GM19240 (cell line): ENCODE results near the gene HIF1A.

Experiments
- DNase-seq: peaks from one replicate; pipeline ENCODE4 v3.0.0; 2011; ENCODE audit warnings: low spot score; ENCODE audit not compliant: insufficient read length

HIF1A gene

DNA sequence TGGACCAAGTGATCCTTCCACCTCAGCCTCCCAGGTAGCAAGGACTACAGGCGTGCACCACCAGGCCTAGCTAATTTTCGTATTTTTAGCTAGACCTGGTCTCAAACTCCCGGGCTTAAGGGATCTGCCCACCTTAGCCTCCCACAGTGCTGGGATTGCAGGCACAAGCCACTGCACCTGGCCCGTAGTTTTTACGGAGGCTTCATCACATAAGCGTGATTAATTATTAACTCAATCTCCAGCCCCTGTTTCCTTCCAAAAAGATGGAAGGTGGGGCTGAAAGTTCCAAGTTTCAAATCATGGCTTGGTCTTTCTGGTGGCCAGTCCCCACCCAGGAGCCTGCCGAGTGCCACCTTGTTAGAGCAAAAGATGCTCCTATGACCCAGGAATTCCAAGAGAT, 22.5 kb upstream of the HIF1A start:
- no peak for DNase-seq

DNA sequence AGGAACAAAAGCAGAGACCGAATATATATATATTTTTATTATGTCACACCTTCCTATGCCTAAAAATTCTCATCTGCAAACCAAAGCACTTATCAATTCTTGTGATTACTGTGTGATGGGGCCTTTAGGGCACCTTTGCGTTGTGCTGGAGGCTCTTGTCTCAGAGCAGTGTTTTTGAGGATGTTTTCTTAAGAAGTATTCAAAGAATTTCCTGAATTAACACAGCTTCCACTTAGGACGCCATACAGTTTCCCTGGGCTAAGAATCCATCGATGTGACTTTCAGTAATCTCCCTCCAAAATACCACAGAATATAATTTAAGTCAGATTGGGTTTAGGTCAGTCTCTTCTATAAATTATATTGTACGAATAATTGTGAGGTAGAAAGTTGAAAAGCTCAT, 22.0 kb upstream of the HIF1A start:
- DNase-seq = no peak

DNA sequence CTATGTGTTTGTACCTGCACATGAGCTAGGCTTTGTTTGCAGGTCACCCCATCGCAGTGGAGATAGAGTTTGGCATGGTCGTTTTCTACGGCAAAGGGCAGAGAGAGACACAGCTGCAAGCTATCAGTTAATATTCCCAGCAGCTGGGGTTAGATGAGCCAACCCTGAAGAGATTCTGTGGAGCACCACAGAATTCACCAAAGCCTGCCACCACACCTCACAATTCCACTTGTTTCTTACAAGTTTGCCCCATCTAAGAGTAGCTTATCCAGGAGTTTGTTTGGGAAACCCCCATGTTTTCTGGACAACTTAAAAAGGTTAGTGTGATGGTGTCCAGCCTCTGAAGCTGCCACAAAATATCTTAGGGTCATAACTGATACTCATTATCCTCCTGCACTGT, 20.0 kb upstream of the HIF1A start:
- no peak for DNase-seq

DNA sequence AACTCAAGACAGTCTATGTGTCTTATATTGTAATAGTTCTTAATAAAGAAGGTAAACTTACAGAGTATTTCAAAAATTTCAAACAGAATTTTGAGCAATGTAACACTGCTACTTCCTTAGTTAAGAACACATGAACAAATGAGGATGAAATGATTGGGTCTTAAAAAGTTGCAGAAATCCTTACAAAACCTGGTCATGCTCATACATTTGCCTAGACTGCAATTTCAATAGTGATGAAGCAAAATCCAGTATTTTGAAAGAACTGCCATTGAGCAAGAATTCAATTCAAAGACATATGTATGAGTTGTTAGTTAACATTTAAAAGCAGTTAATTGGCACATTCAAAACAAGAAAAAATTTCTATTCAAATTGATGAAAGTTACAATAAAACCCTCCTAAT, 17.8 kb upstream of the HIF1A start:
- DNase-seq = no peak

DNA sequence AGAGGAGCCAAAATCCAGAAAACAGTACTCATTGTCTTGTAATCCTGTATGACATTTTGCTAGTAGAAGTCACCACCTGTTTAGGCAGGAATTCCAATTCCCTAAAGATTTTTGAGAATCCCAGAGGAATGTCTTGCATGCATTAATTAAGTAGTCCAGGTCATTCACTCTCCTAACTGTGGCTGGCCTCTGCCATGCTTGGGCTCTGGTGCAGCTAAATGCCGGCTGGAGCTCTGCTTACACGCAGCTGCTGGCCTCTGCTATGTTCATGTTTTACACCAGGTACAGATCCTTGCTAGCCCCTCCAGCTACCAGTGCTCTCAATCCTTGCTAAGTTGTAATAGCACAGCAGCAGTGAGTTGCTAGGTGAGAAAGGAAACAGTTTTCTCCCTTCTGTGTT, 16.3 kb upstream of the HIF1A start:
- no peak for DNase-seq

DNA sequence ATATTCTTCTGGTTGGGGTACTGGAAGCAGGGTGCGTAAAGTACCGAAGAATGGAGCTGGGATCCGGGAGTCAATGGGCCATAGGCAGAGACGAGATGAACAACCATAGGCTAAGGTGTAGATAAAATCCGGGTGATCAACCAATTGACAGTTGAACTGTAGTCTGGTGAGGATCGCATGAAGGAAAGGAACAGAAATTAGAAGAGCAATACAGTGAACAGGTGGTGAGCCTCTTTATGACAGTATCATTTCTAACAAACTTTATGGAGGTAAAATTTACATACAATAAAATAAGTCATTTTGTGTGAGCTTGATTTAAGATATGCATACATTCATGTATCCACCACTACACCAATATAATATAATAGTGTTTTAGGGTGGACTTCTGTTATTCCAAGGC, 13.9 kb upstream of the HIF1A start:
- no peak for DNase-seq

DNA sequence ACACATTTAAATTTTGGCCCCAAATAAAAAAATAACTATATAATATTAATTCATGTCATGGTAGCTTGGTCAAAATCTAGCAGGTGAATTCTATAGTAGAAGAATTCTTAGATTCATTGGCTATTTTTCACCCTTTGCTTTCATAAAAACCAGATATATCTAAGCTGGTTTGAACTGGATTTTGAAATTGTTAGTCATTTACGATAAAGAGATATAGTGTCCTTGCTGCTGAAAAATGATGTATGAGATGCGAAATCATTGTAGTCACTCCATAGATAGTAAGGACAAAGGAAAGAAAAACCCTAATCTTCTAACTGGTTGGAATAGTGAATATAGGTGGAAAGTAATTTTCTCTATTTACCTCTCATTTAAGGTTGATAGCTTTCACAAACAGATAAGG, 12.2 kb upstream of the HIF1A start:
- DNase-seq = no peak

DNA sequence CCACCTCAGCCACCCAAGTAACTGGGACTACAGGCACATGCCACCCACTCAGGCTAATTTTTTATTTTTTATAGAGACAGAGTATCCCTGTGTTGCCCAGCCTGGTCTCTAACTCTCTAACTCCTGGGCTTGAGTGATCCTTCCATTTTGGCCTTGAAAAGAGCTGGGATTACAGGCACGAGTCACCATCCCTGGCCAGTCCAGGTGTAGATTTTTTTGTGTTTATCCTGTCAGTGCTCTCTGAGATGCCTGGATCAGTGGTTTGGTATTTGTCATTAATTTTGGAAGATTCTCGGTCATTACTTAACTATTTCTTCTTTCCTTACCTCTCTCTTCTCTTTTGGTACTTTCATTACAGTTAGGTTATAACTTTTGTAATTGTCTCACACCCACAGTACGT, 5.3 kb upstream of the HIF1A start:
- DNase-seq = no peak

DNA sequence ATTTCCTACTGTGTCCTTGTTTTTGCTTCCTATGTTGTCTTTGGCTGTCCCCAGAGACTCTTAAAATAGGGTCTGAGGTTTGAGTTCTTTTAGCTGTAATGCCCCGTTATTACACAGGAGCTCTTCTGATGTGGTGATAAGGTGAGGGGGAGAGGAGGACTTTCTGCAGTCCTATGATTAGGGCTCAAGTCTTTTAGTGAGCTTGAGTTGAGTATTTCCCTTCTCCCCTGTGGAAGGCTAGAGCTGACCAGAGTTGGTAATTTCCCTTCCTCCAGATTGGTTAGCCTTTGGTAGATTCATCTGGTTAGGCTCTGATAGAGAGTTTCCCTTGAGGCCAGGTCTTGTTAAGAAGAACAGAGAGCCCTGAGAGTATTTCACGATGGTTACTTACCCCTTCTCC, 4.3 kb upstream of the HIF1A start:
- no peak for DNase-seq

DNA sequence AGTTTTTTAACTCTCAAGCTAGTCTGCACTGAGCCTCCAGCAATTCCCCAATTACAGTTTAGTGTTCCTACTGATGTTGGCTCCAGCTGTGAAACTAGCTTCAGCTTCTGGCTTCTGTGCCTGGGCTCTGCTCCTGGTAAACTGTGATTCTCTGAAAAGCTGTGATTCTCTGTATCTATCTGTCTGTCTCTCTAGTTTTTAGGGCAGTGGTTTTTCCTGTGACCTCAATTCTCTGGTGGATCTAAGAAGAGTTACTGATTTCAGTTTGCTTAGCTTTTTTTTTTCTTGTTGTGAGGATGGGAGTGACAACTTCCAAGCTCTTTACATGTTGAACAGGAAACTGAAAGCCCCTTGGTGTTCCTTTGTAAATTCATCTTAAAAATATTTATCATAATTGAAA, 3.8 kb upstream of the HIF1A start:
- DNase-seq = no peak

DNA sequence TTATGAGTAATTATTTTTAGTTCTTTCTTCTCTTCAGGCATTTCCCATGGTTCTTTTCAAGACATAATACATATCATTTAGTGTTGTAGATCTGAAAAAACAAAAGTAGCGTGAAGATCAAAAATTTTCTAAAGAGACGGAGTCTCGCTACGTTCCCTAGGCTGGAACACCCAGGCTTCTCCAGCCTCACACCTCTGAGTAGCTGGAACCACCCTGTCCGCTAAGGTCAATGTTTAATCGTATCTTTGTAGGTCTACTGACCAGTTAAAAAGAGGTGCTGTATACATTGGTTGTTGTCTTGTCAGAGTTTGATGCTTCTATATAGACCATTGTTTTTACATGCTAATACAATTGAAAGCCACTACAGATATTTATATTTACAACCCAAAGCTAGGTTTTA, 1.3 kb upstream of the HIF1A start:
- DNase-seq = no peak

DNA sequence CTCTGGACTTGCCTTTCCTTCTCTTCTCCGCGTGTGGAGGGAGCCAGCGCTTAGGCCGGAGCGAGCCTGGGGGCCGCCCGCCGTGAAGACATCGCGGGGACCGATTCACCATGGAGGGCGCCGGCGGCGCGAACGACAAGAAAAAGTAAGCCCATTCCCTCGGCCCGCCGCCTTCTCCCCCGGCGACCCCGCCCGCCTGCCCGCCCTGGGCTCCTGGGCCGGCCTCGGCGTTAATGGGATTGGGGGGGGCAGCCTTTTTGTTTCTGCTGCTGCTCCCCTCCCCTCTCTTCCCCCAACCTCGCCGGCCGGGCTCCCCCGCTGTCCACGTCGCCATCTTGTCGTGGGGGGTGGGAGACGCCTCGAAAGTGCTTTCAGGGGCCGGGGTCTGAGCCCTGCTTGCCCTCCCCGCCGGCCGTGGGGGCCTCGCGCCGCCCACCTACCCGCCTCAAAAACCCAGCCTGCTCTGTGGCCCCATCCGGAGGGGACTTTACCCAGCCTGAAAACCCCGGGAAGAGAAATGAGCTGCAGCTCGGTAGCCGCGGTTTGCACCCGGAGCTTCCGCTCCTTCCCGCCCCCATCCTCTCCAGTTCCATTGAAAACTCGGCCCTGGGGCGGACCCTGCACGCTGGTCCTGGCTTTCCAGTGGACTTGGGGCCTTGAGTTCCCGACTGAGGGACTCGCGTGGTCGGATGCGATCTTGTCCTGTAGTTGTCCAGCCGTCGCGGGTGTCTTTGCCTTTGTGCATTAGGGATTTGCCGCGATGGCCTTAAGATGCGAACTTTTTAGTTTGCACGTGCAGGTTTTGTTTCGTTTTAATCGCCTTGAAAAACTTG, 598 bp downstream of the HIF1A start:
- DNase-seq = no peak

DNA sequence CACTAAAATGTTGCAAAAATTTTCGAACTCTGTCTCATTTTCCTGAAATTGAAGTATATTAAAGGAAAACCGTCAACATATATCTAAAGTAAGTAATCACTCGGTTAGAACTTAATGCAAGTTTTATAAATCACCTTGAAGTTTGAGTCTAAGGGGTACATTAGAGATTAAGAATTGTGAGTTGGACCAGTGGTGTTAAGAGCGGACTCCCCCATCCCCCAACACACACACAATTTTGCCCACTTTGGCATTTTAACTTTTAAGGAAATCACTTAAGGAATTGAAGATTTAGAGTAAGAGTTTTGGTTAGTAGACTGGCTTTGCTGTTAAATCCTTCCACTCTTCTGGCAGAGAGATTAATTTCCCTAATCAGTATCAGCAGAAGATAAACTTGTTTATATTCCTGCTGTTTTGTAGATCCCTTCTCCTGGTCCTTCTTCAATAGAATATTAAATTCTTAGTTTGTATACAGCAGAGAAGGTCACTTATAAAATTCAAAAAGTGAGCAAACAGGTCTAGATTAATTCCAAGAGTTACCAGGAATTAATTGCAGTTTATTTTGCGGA, 1.5 kb downstream of the HIF1A start:
- no peak for DNase-seq

DNA sequence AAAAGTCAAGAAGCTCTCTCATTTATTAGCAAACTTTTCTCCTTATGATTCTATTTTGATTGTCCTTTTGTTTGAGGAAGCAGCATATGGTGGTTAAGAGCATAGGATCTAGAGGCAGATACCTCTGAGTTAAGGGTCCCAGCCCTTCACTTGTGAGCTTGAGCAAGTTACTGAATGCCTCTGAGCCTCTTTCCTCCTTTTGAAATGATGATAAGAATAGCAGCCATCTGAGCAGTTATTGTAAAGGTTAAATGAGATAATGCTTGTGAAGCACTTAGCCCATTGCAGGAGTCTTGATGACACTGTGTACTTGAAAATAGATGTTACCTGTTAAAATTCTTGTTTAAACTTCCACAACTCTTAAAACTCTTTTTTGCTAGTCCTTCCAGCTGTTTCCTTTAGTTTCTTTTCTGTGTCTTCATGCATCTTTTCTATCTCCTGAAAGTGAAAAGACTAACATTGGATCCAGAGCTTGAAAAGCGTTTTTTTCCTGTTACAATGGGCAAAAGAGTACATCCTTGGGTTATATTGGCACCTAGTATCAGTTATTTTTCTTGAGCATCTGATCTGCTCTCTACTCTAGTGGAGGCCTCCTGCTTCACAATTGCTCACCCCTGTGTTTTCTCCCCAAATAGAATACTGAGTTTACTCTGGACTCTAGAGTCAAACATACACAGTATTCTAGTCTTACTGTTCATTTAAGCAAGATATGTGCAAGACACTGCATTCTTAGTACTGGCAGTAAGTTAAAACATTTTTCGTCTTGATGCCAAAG, 3.1 kb downstream of the HIF1A start:
- DNase-seq = no peak

DNA sequence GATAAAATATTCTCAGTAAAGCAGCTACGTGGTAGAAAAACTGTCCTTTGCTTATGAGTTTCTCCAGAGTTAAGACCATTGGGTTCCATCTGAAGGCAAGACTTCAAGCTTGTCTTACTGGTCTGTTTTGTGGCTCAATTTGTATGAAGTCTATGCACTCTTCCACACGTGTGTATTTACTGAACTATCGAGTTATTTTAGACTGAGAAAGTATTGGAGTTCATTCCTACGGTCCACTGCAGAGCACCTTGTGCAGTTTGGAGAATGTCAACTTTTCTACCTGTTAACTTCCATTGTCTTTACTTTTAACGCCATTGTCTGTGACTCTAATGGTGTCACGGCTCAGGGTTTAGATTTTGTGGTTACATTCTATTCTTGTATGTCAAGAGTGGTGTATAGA, 3.7 kb downstream of the HIF1A start:
- DNase-seq = no peak

DNA sequence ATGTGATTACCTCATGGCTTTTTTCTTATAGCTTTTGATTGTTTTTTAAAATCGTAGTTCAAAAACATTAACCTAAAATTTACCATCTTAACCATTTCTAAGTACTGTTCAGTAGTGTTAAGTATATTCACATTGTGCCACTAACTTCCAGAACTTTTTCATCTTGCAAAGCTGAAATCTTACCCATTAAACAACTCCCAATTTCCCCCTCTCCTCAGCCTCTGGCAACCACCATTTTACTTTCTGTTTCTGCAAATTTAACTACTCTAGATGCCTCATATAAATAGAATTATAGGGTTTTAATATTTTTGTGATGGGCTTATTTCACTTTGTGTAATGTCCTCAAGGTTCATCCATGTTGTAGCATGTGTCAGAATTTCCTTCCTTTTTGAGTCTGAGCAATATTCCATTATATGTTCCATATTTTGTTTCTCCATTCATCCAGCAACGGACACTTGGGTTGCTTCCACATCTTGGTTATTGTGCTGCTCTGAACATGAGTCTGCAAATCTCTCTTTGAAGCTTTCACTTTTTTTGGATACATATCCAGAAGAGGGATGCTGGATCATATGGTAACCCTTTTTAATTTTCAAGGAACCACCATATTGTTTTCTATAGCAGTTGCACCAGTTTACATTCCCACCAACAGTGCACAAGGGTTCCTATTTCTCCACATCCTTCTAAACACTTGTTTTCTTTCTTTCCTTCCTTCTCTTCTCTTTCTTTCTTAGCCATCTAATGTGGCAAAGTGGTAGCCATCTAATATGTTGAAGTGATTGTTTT, 5.0 kb downstream of the HIF1A start:
- DNase-seq = no peak

DNA sequence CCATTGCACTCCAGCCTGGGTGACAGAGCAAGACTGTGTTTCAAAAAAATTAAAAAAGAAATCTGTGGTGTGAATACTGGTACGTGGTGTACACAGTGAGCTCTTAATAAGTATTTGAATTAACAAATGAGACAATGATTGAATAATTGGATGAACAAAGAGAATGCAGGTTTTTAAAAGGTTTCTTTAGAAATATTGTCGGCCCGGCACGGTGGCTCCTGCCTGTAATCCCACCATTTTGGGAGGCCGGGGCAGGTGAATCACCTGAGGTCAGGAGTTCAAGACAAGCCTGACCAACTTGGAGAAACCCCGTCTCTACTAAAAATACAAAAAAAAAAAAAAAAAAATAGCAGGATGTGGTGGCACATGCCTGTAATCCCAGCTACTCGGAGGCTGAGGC, 6.6 kb downstream of the HIF1A start:
- no peak for DNase-seq

DNA sequence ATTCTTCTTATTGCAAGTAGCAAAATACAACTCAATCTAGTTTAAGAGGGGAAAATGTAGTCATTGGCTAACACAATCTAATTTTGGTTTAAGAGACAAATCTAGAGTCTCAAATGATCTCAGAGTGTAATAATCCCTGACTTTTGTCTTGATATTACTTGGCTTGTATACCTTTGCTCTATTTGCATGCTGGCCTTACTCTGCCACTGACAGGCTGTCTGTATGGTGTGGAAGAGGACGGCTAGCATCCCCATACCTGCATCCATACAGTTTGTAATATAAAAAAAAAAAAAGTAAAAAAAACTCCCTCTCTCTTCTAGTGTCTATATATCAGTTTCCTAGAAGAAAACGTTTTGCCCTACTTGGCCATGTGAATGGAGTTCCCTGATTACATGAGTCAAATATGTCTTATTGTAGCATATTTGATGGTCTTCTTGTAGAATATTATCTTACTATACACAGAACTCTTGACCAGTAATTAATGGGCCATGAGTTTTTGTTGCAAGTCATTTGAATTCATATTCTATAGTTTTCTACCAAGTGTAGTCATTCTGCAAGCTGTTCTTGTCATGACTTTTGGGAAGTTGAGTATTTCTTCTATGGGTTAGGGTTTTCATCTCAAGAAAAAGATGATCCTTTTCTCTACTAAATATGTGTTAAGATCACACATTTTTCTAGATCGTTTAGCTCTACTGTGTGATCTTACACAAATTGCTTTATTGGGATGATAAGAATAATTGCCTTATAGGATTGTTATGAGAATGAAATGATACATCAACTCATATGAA, 8.2 kb downstream of the HIF1A start:
- no peak for DNase-seq

DNA sequence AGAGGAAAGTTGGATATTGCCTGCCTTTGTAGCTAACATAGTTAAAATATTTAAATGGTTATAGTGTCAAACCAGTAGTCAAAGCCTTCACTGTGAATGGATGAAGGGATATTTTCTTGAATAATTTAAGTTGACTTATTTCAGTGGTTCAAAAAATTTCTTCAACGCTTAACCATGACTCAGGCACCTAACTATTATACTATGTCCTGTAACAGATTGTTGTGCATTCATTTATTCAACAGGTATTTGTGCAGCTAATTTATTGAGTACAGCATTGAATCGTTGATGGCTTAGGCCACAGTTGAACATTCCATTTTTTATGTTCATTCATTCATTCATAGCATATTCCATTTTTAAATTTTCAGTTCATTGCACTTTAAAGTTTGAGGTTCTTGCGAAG, 9.2 kb downstream of the HIF1A start:
- no peak for DNase-seq

DNA sequence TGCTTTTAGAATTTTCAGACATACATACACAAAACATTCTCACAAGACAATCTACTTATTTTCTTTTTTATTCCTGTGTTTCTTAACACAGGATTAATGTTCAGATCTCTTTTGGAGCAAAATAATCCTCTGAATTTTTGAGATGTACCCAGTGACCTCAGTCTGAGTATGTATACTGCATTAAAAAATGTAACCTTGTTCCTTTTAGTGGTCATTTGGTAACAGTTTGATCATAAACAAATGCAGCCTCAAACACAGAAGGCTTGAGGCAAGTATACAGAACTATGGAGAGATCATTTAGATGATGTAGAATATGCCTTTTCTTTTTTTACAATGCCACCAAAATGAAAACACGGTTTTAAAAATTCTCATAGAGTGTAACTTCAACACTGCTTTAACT, 9.7 kb downstream of the HIF1A start:
- no peak for DNase-seq

DNA sequence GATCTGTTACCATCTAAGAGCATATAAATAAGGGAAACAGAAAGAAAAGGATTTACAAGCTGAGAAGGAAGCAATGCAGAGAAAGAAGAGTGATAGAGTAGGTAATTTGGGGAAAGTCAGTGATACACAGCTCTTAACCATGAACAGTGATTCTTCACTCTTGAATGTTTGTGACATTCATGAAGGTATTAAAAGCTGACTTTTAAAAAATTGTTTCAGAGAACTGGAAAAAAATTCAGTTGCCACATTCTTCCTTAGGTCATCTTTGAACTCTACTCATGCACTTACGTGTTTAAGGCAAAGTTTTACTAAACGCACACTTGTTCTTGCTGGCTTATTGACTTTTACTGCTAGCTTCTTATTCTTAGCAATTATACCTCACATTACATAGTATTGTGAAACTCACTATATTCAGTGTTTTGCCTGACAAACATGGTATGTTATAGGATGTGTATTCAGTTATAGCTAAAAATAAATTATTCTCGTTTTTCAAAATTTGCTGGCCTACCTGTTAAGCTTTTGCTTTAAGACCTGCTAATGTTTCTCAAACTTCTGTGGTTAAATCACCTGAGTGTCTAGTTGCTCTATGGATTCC, 10.9 kb downstream of the HIF1A start:
- no peak for DNase-seq
